Measurements from ENCODE around the gene KCNJ15.

The KCNJ15 gene

GRCh38 chr21:38355992-38356781 lies 99.4 kb downstream of the KCNJ15 start:
- DNase-seq (ENCODE audit: low read depth), result peak; percentile 26
- H3K4me3 ChIP-seq (ENCODE audit: low read depth, low read length), result no peak overlapping the region
- TF ChIP-seq CTCF (IDR thresholded peaks at IDR 0.05; ENCODE audit: control insufficient read depth, extremely low read depth, insufficient read depth), result peak; percentile 92

Data from LNCaP clone FGC (cell line).